ENCODE results near the gene MAGI1. TPM values are rescaled to one million over a fixed set of nuclear protein-coding genes. Genes with fewer than 3 reads are reported as not detected.

MAGI1 gene
- total RNA-seq, 2 experiments from 2014 or later, result 0.47 to 0.51 TPM

DNA sequence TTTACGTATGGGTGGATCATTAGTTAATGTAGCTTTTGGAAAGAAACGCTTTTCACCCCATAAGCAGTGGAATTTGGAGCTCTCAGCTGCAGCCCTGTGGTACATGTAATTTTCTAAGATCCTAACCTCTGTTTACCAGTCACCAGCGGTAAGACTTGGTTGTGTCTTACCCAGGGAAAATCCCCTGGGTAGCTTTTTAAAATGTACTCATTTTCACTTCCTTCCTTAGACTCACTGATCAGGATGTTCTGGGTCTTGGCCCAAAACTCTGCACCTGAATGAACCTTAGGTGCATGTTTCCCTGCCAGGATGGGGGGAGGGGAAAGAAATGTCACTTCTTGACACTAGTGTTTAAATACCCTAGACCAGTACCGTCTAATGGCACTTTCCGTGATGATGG, 605.2 kb downstream of the MAGI1 start:
- Mint-ChIP-seq H3K27ac (no peak overlapping the region), H3K4me1 (ENCODE audit: low read depth) (no peaks in the 10 kb centered on the region), H3K9me3 (no peaks in the 10 kb centered on the region), H3K4me3 (no peak overlapping the region), H3K36me3 (ENCODE audit: low read depth) (no peaks in the 10 kb centered on the region), H3K27me3 (no peaks in the 10 kb centered on the region)
- DNase-seq (no peak), ATAC-seq (no peak)
- TF ChIP-seq, protein P1, sequence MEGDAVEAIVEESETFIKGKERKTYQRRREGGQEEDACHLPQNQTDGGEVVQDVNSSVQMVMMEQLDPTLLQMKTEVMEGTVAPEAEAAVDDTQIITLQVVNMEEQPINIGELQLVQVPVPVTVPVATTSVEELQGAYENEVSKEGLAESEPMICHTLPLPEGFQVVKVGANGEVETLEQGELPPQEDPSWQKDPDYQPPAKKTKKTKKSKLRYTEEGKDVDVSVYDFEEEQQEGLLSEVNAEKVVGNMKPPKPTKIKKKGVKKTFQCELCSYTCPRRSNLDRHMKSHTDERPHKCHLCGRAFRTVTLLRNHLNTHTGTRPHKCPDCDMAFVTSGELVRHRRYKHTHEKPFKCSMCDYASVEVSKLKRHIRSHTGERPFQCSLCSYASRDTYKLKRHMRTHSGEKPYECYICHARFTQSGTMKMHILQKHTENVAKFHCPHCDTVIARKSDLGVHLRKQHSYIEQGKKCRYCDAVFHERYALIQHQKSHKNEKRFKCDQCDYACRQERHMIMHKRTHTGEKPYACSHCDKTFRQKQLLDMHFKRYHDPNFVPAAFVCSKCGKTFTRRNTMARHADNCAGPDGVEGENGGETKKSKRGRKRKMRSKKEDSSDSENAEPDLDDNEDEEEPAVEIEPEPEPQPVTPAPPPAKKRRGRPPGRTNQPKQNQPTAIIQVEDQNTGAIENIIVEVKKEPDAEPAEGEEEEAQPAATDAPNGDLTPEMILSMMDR (IDR thresholded peaks at IDR 0.05), result no peak
- CTCF ChIA-PET, result no interaction called here
- POLR2A ChIA-PET, result no interaction called here
- intact Hi-C loops (cut with micrococcal nuclease), result no loop called here

DNA sequence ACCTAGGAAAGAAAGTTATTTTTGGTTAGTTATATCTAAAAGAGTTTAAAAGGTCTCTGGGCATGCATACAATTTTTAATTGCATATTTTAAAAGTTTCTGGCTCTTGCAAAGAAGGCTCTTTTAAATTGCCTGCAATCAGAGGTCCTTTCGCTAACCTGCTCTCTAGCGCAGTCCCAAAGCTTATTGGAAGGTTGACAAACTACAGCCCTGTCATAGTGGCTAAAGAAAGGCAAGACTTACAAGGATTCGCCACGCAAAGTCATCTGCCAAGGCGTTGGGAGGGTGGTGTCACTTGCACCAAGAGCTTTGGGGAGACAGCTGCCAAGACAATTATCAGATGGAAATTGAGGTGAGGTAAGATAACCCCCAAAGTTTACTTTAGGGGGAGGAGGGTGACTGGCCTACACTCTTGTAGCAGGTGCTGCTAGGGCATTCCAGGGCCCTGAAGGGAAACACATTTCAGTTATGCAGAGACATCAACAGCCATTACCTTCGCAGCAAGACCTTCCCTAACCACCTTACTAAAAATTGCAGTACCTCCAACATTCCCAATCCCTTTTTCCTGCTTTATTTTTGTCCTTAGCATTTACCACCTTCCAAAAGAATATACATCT, 606.2 kb downstream of the MAGI1 start:
- POLR2A ChIA-PET, result no interaction called here
- ATAC-seq (no peak), DNase-seq (no peak)
- Mint-ChIP-seq H3K27ac (no peak overlapping the region), H3K27me3 (no peaks in the 10 kb centered on the region), H3K4me3 (no peak overlapping the region), H3K36me3 (ENCODE audit: low read depth) (no peaks in the 10 kb centered on the region), H3K9me3 (no peaks in the 10 kb centered on the region), H3K4me1 (ENCODE audit: low read depth) (no peaks in the 10 kb centered on the region)
- CTCF ChIA-PET, result interaction anchor here (0.6 kb wide), 1 partner anchor 886 kb away, joined by 3 read pairs; no protein-coding TSS in a partner anchor
- TF ChIP-seq, protein P1 (IDR thresholded peaks at IDR 0.05), result no peak
- intact Hi-C loops (cut with micrococcal nuclease), result no loop called here

DNA sequence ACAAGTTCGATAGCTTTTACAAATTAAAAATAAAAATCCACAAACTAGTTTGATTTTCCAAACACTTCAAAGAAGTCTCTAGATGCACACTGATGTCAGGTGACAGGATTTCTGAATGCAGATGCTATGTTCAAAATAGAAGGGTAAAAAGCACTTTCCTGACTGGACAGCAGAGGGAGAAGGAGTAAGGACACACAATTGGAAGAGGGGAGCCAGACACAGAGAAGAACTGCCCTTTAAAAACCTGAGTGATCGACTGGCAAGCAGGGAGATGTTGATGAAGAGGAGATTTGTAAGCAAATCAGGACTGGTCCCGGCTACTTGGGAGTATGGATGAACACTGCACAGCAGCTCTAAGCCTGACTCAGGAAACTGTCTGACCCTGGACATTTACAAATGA, 612.8 kb downstream of the MAGI1 start:
- CTCF ChIA-PET, result no interaction called here
- TF ChIP-seq, protein P1 (IDR thresholded peaks at IDR 0.05), result no peak
- intact Hi-C loops (cut with micrococcal nuclease), result no loop called here
- Mint-ChIP-seq H3K27ac (no peak overlapping the region), H3K4me1 (ENCODE audit: low read depth) (no peaks in the 10 kb centered on the region), H3K9me3 (no peaks in the 10 kb centered on the region), H3K27me3 (no peaks in the 10 kb centered on the region), H3K4me3 (no peak overlapping the region), H3K36me3 (ENCODE audit: low read depth) (no peaks in the 10 kb centered on the region)
- no peak for DNase-seq
- no peak for ATAC-seq
- POLR2A ChIA-PET, result no interaction called here

DNA sequence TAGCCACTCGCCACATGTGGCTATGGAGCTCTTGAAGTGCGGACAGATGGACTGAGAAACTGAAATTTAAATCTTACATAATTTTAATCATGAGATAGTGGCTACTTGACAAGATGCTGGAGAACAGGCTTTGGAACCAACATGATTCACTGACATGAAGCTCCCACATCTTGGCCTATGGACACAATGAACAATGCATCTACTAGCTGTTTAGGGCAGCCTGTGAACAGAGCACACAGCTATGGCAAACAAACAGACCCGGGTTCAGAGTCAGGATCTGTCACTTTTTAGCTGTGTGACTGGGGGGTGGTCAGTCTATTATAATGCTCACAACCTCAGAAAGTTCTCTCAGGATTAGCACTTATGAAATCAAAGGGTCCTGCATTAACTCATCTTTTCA, 616.6 kb downstream of the MAGI1 start:
- Mint-ChIP-seq H3K9me3 (no peaks in the 10 kb centered on the region), H3K36me3 (ENCODE audit: low read depth) (no peaks in the 10 kb centered on the region), H3K27me3 (no peaks in the 10 kb centered on the region), H3K4me3 (no peak overlapping the region), H3K27ac (no peak overlapping the region), H3K4me1 (ENCODE audit: low read depth) (no peaks in the 10 kb centered on the region)
- CTCF ChIA-PET, result no interaction called here
- intact Hi-C loops (cut with micrococcal nuclease), result no loop called here
- POLR2A ChIA-PET, result no interaction called here
- no peak for ATAC-seq
- TF ChIP-seq, protein P1 (IDR thresholded peaks at IDR 0.05), result no peak
- DNase-seq, result no peak

DNA sequence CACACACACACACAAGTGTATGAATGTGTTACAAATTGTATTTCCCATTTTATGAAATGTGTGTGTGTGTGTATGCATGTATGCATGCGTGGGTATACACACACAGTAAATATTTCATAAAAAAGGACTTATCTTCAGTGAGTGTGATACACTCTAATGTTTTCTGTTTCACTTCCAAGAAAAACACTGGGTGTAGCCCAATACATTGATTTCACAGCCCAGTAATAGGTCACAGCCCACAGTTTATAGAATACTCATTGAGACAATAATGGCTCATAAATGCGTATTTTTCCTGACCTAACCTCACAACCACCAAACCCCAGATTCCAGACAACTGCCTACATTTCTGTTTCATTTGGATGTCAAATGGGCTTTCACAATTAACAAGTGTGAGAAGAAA, 619.5 kb downstream of the MAGI1 start:
- DNase-seq (no peak), ATAC-seq (no peak)
- intact Hi-C loops (cut with micrococcal nuclease), result no loop called here
- Mint-ChIP-seq H3K4me1 (ENCODE audit: low read depth) (no peaks in the 10 kb centered on the region), H3K9me3 (peaks cover 1% of the 10 kb centered on the region), H3K27ac (no peak overlapping the region), H3K27me3 (no peaks in the 10 kb centered on the region), H3K36me3 (ENCODE audit: low read depth) (no peaks in the 10 kb centered on the region), H3K4me3 (no peak overlapping the region)
- TF ChIP-seq, protein P1 (IDR thresholded peaks at IDR 0.05), result no peak
- POLR2A ChIA-PET, result no interaction called here
- CTCF ChIA-PET, result no interaction called here
